NCI-H187 treated with DMSO at 0.1 percent for 48 hours (cell line): ENCODE data around the gene GALNT9.
"Not testable (repeated sequence)": the region's sequence is repeated elsewhere in the genome, so short reads cannot be mapped to it uniquely, and the experiment has no call there.

ENCODE experiments used
- DNase-seq: peaks from one replicate; lab custom pipeline; 2025; lab: John Stamatoyannopoulos, UW

Gene GALNT9

GRCh38 chr12:132248453-132249167, 80.8 kb downstream of the GALNT9 start:
- DNase-seq = no peak

- no peak for DNase-seq
Observed at GRCh38 chr12:132247718-132248452, 81.5 kb downstream of the GALNT9 start.

- no peak for DNase-seq
Observed at GRCh38 chr12:132246997-132247717, 82.2 kb downstream of the GALNT9 start.

- no peak for DNase-seq
Observed at GRCh38 chr12:132245521-132246101, 83.8 kb downstream of the GALNT9 start.

- DNase-seq = no peak
Observed at GRCh38 chr12:132244724-132245295, 84.6 kb downstream of the GALNT9 start.

- DNase-seq = no peak
Observed at GRCh38 chr12:132243596-132244310, 85.6 kb downstream of the GALNT9 start.

GRCh38 chr12:132243171-132243570, 86.2 kb downstream of the GALNT9 start:
- DNase-seq = not testable (repeated sequence)

- DNase-seq = not testable (repeated sequence)
Observed at GRCh38 chr12:132240669-132241007, 88.8 kb downstream of the GALNT9 start.

- no peak for DNase-seq
Observed at GRCh38 chr12:132239796-132240668, 89.4 kb downstream of the GALNT9 start.

- no peak for DNase-seq
Observed at GRCh38 chr12:132239392-132239791, 90.0 kb downstream of the GALNT9 start.

- DNase-seq = no peak
Observed at GRCh38 chr12:132238884-132239283, 90.5 kb downstream of the GALNT9 start.

- DNase-seq = no peak
Observed at GRCh38 chr12:132238488-132238854, 90.9 kb downstream of the GALNT9 start.

- DNase-seq = no peak
Observed at GRCh38 chr12:132237772-132238487, 91.5 kb downstream of the GALNT9 start.

- DNase-seq = no peak
Observed at GRCh38 chr12:132236930-132237771, 92.2 kb downstream of the GALNT9 start.

GRCh38 chr12:132236129-132236929, 93.1 kb downstream of the GALNT9 start:
- DNase-seq = no peak

- no peak for DNase-seq
Observed at GRCh38 chr12:132235116-132235820, 94.1 kb downstream of the GALNT9 start.

- DNase-seq = no peak
Observed at GRCh38 chr12:132230381-132230780, 99.0 kb downstream of the GALNT9 start.

GRCh38 chr12:132229926-132230325, 99.5 kb downstream of the GALNT9 start:
- no peak for DNase-seq
